ENCODE measurements around the gene EP400. TPM values are rescaled to one million over a fixed set of nuclear protein-coding genes. Genes with fewer than 3 reads are reported as not detected.
A peak's percentile ranks its signal among the peaks of the same experiment; 100 is the strongest.

The EP400 gene
- total and polyA plus RNA-seq, 2 of the 13 experiments (the other 11 are each of a cell fraction or from before 2014, with no cell fraction given) = 4.9 to 5.0 TPM

- peak; percentile 53; the same call in 1 of the 2 replicates for TF ChIP-seq PRDM15 (CRISPR knock-in tag; IDR thresholded peaks at IDR 0.05)
- no peak for TF ChIP-seq GLMP (CRISPR knock-in tag; IDR thresholded peaks at IDR 0.05; ENCODE audit: borderline replicate concordance)
- peak; percentile 58 for TF ChIP-seq ZNF781 (CRISPR knock-in tag; IDR thresholded peaks at IDR 0.05; ENCODE audit: borderline replicate concordance, not compliant biosample characterization)
- no peak for TF ChIP-seq CBX2 (IDR thresholded peaks at IDR 0.05; ENCODE audit: low read depth, low read length)
- no peak for TF ChIP-seq CBX2 (CRISPR knock-in tag; IDR thresholded peaks at IDR 0.05; ENCODE audit: low read depth)
- 0 out of 2 replicates have a peak, but pooled peaks have one; percentile 44 for TF ChIP-seq NR1H2 (CRISPR knock-in tag; IDR thresholded peaks at IDR 0.05; ENCODE audit: borderline replicate concordance, low read depth)
- TF ChIP-seq MLXIP (CRISPR knock-in tag; IDR thresholded peaks at IDR 0.05; ENCODE audit: borderline replicate concordance) = no peak
- peak in 1 of 2 experiments; percentile 35; a peak in 2 of 4 replicates for TF ChIP-seq POLR2A (IDR thresholded peaks at IDR 0.05; ENCODE audit: insufficient read depth in 1 of 2, low read depth in 2 of 2, low read length in 2 of 2)
- no peak for TF ChIP-seq ZZZ3 (CRISPR knock-in tag; IDR thresholded peaks at IDR 0.05; ENCODE audit: borderline replicate concordance)
- TF ChIP-seq ZNF543 (CRISPR knock-in tag; IDR thresholded peaks at IDR 0.05) = no peak
- TF ChIP-seq TCF12 (IDR thresholded peaks at IDR 0.05) = no peak
- no peak for TF ChIP-seq TCF12 (CRISPR knock-in tag; IDR thresholded peaks at IDR 0.05)
- TF ChIP-seq GPN1 (CRISPR knock-in tag; IDR thresholded peaks at IDR 0.05; ENCODE audit: borderline replicate concordance) = no peak
- TF ChIP-seq MXD3 (CRISPR knock-in tag; IDR thresholded peaks at IDR 0.05) = 0 out of 2 replicates have a peak, but pooled peaks have one; percentile 24
- no peak for TF ChIP-seq ZNF562 (CRISPR knock-in tag; IDR thresholded peaks at IDR 0.05; ENCODE audit: borderline replicate concordance)
- 0 out of 2 replicates have a peak, but pooled peaks have one; percentile 28 for TF ChIP-seq NFATC3 (CRISPR knock-in tag; IDR thresholded peaks at IDR 0.05)
- TF ChIP-seq NFKB2 (CRISPR knock-in tag; IDR thresholded peaks at IDR 0.05; ENCODE audit: borderline replicate concordance) = 0 out of 2 replicates have a peak, but pooled peaks have one; percentile 12
- 0 out of 2 replicates have a peak, but pooled peaks have one; percentile 7 for TF ChIP-seq HOXA3 (CRISPR knock-in tag; IDR thresholded peaks at IDR 0.05)
- TF ChIP-seq PHF8 (CRISPR knock-in tag; IDR thresholded peaks at IDR 0.05) = peak; percentile 57
- TF ChIP-seq BRD4 (CRISPR knock-in tag; IDR thresholded peaks at IDR 0.05) = no peak; the same call in 1 of the 2 replicates
- TF ChIP-seq AGO2 (optimal IDR thresholded peaks at IDR 0.05; ENCODE audit: low read depth, low read length) = peak; percentile 35
Measured at GRCh38 chr12:131950182-131950913, 606 bp downstream of the EP400 start (continued).
